ENCODE measurements around the gene ABAT. TPM values are rescaled to one million over a fixed set of nuclear protein-coding genes. Genes with fewer than 3 reads are reported as not detected.

ABAT gene
- total RNA-seq, 1 donor, result 3.5 TPM

GRCh38 chr16:8678068-8678927 lies 3.9 kb downstream of the ABAT start:
- H3K4me3 ChIP-seq (ENCODE audit: low read depth, low read length), result no peak overlapping the region
- no peak for TF ChIP-seq CTCF (IDR thresholded peaks at IDR 0.05; ENCODE audit: insufficient read depth, low read depth, low read length)
- DNase-seq (ENCODE audit: low read depth), result peak; percentile 62

GRCh38 chr16:8679151-8679550 lies 4.7 kb downstream of the ABAT start:
- no peak for DNase-seq (ENCODE audit: low read depth)
- no peak overlapping the region for H3K4me3 ChIP-seq (ENCODE audit: low read depth, low read length)
- no peak for TF ChIP-seq CTCF (IDR thresholded peaks at IDR 0.05; ENCODE audit: insufficient read depth, low read depth, low read length)

GRCh38 chr16:8682551-8683259 lies 8.3 kb downstream of the ABAT start:
- TF ChIP-seq CTCF (IDR thresholded peaks at IDR 0.05; ENCODE audit: insufficient read depth, low read depth, low read length), result no peak
- no peak overlapping the region for H3K4me3 ChIP-seq (ENCODE audit: low read depth, low read length)
- no peak for DNase-seq (ENCODE audit: low read depth)

- TF ChIP-seq CTCF (IDR thresholded peaks at IDR 0.05; ENCODE audit: insufficient read depth, low read depth, low read length), result no peak
- H3K4me3 ChIP-seq (ENCODE audit: low read depth, low read length), result no peak overlapping the region
- DNase-seq (ENCODE audit: low read depth), result no peak
Observed at GRCh38 chr16:8683640-8684039, 9.2 kb downstream of the ABAT start.

- no peak for TF ChIP-seq CTCF (IDR thresholded peaks at IDR 0.05; ENCODE audit: insufficient read depth, low read depth, low read length)
- no peak overlapping the region for H3K4me3 ChIP-seq (ENCODE audit: low read depth, low read length)
- no peak for DNase-seq (ENCODE audit: low read depth)
Observed at GRCh38 chr16:8685617-8686016, 11.2 kb downstream of the ABAT start.

- TF ChIP-seq CTCF (IDR thresholded peaks at IDR 0.05; ENCODE audit: insufficient read depth, low read depth, low read length), result no peak
- no peak for DNase-seq (ENCODE audit: low read depth)
- H3K4me3 ChIP-seq (ENCODE audit: low read depth, low read length), result no peak overlapping the region
Observed at GRCh38 chr16:8686031-8686621, 11.7 kb downstream of the ABAT start.

Measured in fibroblast of villous mesenchyme (primary cell).